ENCODE results near the gene CRYBG2.
"Not testable (repeated sequence)": the region's sequence is repeated elsewhere in the genome, so short reads cannot be mapped to it uniquely, and the experiment has no call there.

GRCh38 chr1:26333312-26333711 lies 20.6 kb downstream of the CRYBG2 start:
- not testable (repeated sequence) for TF ChIP-seq MYC (IDR thresholded peaks at IDR 0.05; ENCODE audit: low read depth, low read length); POLR2A (IDR thresholded peaks at IDR 0.05; ENCODE audit: extremely low read depth, insufficient read length)
- TF ChIP-seq, protein P1, sequence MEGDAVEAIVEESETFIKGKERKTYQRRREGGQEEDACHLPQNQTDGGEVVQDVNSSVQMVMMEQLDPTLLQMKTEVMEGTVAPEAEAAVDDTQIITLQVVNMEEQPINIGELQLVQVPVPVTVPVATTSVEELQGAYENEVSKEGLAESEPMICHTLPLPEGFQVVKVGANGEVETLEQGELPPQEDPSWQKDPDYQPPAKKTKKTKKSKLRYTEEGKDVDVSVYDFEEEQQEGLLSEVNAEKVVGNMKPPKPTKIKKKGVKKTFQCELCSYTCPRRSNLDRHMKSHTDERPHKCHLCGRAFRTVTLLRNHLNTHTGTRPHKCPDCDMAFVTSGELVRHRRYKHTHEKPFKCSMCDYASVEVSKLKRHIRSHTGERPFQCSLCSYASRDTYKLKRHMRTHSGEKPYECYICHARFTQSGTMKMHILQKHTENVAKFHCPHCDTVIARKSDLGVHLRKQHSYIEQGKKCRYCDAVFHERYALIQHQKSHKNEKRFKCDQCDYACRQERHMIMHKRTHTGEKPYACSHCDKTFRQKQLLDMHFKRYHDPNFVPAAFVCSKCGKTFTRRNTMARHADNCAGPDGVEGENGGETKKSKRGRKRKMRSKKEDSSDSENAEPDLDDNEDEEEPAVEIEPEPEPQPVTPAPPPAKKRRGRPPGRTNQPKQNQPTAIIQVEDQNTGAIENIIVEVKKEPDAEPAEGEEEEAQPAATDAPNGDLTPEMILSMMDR (IDR thresholded peaks at IDR 0.05; ENCODE audit: low read depth, low read length): not testable (repeated sequence)
